Thyroid gland (tissue), 4 donors: ENCODE data around the gene GRM1.
"Not testable (repeated sequence)": the region's sequence is repeated elsewhere in the genome, so short reads cannot be mapped to it uniquely, and the experiment has no call there.

ENCODE experiments used
- POLR2A ChIP-seq, 2 donors: fragments of 450-650 bp; IDR thresholded peaks; one replicate each; pipeline ENCODE4 v1.6.1; 2017; ENCODE audit warnings: antibody characterized with exemption in 2 of 2, mild to moderate bottlenecking in 2 of 2, moderate library complexity in 1 of 2
- TF ChIP-seq, protein P1 (sequence below), 6 experiments: fragments of 200-600 bp in 3 of 6; fragments of 450-650 bp in 3 of 6; sonication (generic) in 3 of 6; IDR thresholded peaks; one replicate each; pipeline ENCODE4 v1.5.1; 2016 to 2019; ENCODE audit warnings: antibody characterized with exemption in 6 of 6, mild to moderate bottlenecking in 2 of 6, inconsistent platforms in 1 of 6, moderate library complexity in 1 of 6

DNA sequence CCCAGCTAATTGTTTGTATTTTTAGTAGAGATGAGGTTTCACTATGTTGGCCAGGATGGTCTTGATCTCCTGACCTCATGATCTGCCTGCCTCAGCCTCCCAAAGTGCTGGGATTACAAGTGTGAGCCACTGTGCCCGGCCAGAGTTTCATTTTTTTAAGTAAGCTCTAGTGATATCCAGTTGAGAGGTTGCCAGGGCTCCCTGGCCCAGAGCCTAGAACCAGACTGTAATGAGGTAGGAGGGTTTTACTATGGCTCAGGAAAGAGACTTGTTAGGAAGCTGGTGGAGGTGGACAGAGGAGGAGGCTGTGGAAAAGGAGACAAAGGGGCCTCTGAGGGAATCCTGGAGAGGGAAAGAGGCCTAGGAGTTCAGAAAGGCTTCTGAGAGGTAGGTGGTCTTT lies 242.3 kb downstream of the GRM1 start:
- TF ChIP-seq, protein P1, sequence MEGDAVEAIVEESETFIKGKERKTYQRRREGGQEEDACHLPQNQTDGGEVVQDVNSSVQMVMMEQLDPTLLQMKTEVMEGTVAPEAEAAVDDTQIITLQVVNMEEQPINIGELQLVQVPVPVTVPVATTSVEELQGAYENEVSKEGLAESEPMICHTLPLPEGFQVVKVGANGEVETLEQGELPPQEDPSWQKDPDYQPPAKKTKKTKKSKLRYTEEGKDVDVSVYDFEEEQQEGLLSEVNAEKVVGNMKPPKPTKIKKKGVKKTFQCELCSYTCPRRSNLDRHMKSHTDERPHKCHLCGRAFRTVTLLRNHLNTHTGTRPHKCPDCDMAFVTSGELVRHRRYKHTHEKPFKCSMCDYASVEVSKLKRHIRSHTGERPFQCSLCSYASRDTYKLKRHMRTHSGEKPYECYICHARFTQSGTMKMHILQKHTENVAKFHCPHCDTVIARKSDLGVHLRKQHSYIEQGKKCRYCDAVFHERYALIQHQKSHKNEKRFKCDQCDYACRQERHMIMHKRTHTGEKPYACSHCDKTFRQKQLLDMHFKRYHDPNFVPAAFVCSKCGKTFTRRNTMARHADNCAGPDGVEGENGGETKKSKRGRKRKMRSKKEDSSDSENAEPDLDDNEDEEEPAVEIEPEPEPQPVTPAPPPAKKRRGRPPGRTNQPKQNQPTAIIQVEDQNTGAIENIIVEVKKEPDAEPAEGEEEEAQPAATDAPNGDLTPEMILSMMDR (IDR thresholded peaks at IDR 0.05), result not testable (repeated sequence)
- TF ChIP-seq POLR2A (IDR thresholded peaks at IDR 0.05), result not testable (repeated sequence)
